ENCODE results near the gene PITHD1.

DNA sequence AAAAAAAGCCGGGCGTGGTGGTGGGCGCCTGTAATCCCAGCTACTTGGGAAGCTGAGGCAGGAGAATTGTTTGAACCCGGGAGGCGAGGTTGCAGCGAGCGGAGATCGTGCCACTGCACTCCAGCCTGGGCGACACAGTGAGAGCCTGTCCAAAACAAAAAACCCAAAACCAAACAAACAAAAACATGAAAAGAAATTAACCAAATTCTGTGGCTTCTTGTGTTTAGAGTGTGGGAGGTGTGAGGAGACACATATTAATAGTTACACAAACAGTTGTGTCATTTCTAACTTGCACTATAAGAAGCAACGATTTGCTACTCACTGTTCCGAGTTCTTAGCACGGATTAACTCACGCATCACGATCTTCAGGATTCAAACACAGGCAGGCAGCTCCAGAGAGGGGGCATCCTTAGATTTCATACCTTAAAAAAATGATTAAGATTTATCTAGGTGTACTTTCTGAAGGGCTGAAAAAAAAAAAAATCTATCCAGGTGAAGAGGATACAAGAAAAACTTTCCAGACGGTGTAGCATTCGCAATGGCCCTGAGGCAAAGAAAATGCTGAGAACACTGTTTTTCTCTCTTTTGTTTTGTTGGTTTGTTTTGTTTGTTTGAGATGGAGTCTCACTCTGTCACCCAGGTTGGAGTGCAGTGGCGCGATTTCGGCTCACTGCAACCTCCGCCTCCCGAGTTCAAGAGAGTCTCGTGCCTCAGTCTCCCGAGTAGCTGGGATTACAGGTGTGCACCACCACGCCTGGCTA, 47.7 kb downstream of the PITHD1 start:
- TF ChIP-seq EZH2 (IDR thresholded peaks at IDR 0.05) (no peak), CTCF (IDR thresholded peaks at IDR 0.05) (no peak)

All from neural progenitor cell (in vitro differentiated cells).